ENCODE measurements around the gene ARID3A.

The ARID3A gene

DNA sequence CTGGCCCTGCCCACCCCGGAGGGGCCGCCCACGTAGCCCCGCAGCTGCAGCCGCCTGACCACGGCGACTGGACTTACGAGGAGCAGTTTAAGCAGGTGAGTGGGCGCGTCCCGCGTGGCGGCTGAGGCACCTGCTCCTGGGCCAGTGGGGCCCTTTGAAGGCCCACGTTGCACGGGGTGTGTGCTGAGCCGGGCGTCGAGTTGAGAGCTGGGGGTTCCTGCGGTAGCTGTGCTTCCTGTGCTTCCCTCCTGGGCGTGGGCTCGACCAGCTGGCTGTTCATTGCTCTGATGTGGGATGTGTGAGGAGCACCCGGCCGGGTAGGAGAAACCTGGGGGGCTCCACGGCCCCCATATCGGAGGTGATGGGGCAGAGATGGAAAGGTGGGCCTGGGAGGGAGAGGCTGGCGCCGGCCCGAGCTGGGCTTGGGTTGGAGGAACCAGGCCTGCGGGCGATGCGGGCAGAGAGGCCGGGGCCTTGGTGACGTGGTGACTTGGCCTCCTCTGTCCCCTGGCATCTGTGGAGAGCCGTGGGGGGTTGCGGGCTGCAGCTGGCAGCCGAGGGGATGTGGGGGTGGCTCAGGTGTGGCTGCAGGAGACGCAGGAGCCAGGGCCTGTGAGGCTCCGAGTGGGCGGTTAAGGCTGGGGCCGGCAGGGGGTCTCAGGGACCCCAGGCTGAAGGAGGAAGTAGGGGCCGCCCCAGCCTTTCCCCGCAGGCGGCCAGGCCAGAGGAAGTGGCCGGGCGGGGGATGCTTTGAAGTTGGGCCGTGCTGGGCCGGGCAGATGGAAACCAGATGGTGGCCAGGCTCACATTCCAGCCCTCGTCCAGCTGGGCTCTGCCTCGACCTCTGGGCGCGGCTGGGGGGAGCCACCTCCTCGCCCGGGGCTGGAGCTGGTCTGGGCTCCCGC is 7.1 kb downstream of the ARID3A start:
- peak overlapping the region; percentile 8 for H3K4me3 ChIP-seq (ENCODE audit: low read length)
- no peak overlapping the region for H3K9ac ChIP-seq (ENCODE audit: low read length)
- no peaks in the 10 kb centered on the region for H3K36me3 ChIP-seq (ENCODE audit: control insufficient read depth, insufficient read depth, low read length)
- H3K4me1 ChIP-seq (ENCODE audit: control insufficient read depth, insufficient read depth, low read length), result peaks cover 19% of the 10 kb centered on the region
- H3K27me3 ChIP-seq (ENCODE audit: control insufficient read depth, insufficient read depth, low read length), result no peaks in the 10 kb centered on the region
- peak overlapping the region; percentile 70 for H3K27ac ChIP-seq (ENCODE audit: low read depth, low read length)

DNA sequence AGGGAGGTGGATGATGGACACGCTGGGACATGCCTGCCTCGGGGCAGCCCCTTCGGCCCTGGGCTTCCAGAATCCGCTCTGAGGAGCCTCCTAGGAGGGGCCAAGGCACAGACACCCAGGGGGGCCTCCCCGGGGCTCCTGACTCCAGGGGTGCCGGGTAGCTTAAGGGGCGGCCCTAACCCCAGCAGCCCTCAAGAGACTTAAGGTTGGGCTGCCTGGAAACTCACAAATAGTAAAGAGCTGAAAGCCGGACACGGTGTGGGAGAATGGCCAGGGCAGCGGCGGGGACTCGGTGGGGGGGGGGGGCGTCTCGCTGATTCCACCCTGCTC is 7.7 kb downstream of the ARID3A start:
- Histone ChIP-seq H3K4me1 (ENCODE audit: control insufficient read depth, insufficient read depth, low read length) (peaks cover 19% of the 10 kb centered on the region), H3K4me3 (ENCODE audit: low read length) (no peak overlapping the region), H3K27me3 (ENCODE audit: control insufficient read depth, insufficient read depth, low read length) (no peaks in the 10 kb centered on the region), H3K27ac (ENCODE audit: low read depth, low read length) (peak overlapping the region; percentile 70), H3K36me3 (ENCODE audit: control insufficient read depth, insufficient read depth, low read length) (no peaks in the 10 kb centered on the region), H3K9ac (ENCODE audit: low read length) (no peak overlapping the region)

DNA sequence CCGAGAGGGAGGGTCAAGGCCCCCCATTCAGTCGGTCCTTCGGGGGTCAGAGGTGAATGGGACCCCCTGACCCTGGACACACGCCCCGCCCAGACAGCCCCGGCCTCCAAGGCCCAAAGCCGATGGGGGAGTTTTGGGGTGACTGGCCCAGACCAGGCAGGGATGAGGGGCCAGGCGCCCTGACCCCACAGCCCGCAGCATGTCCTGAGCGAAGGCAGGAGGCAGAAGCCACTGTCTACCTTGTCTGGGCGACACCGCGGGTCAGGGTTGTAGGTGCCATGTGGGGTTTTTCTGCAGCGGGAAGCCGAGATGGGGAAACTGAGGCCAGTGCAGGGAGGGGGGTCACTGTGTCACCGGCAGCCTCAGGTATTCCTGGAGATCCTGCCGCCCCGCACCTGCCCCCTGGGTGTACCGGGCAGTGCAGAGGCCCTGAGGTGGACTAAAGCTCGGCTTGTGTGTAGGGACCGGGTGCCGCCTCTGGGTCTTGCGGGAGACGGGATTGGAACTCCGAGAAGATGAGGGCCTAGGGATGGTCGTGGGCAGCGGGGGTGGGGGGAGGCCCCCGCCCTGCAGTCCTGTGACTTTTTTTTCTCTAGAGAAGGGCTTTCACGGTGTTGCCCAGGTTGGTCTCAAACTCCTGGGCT is 8.5 kb downstream of the ARID3A start:
- no peaks in the 10 kb centered on the region for H3K36me3 ChIP-seq (ENCODE audit: control insufficient read depth, insufficient read depth, low read length)
- no peaks in the 10 kb centered on the region for H3K27me3 ChIP-seq (ENCODE audit: control insufficient read depth, insufficient read depth, low read length)
- no peak overlapping the region for H3K4me3 ChIP-seq (ENCODE audit: low read length)
- H3K27ac ChIP-seq (ENCODE audit: low read depth, low read length), result peak overlapping the region; percentile 74
- no peak overlapping the region for H3K9ac ChIP-seq (ENCODE audit: low read length)
- peaks cover 19% of the 10 kb centered on the region for H3K4me1 ChIP-seq (ENCODE audit: control insufficient read depth, insufficient read depth, low read length)

DNA sequence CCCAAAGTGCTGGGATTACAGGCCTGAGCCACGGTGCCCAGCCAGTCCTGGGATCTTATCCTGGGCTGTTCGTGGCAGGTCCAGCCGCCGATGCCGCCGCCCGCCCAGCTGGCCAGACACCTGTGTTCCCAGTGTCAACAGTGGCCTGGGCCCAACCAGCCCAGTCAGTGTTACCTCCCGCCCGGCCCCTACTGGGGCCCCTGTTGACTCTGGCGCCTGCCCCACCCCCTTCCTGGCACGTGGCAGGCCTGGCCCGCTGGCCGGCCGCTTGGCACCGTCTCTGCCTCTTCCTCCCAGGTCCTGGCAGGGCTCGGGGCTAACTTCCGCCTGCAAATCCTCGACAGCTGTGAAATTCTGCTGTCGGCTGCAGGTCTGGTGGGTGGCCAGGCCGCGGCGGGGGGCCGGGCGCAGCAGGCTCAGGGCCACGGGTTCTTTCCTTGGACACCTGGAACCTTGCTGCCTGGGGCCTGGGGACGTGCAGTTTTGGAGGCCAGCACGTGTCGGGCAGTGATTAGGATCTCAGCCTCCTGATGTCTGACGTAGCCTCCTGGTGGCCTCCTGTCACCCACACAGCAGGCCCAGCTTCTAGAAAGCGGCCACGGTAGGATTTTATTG is 9.1 kb downstream of the ARID3A start:
- H3K4me3 ChIP-seq (ENCODE audit: low read length), result no peak overlapping the region
- H3K9ac ChIP-seq (ENCODE audit: low read length), result no peak overlapping the region
- peak overlapping the region; percentile 74 for H3K27ac ChIP-seq (ENCODE audit: low read depth, low read length)
- peaks cover 19% of the 10 kb centered on the region for H3K4me1 ChIP-seq (ENCODE audit: control insufficient read depth, insufficient read depth, low read length)
- no peaks in the 10 kb centered on the region for H3K36me3 ChIP-seq (ENCODE audit: control insufficient read depth, insufficient read depth, low read length)
- H3K27me3 ChIP-seq (ENCODE audit: control insufficient read depth, insufficient read depth, low read length), result no peaks in the 10 kb centered on the region

DNA sequence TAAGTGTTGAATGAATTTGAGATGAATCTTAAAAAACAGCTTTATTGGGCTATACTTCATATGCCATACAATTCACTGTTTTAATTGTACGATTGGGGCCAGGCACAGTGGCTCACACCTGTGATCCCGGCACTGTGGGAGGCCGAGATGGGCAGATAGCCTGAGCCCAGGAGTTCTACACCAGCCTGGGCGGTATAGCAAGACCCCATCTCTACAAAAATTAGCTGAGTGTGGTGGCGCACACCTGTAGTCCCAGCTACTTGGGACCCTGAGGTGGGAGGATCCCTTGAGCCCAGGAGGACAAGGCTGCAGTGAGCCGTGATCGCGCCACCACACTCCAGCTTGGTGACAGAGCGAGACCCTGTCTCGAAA is 10.3 kb downstream of the ARID3A start:
- H3K4me3 ChIP-seq (ENCODE audit: low read length), result no peak overlapping the region
- H3K27ac ChIP-seq (ENCODE audit: low read depth, low read length), result no peak overlapping the region
- no peaks in the 10 kb centered on the region for H3K27me3 ChIP-seq (ENCODE audit: control insufficient read depth, insufficient read depth, low read length)
- no peaks in the 10 kb centered on the region for H3K36me3 ChIP-seq (ENCODE audit: control insufficient read depth, insufficient read depth, low read length)
- peaks cover 19% of the 10 kb centered on the region for H3K4me1 ChIP-seq (ENCODE audit: control insufficient read depth, insufficient read depth, low read length)
- no peak overlapping the region for H3K9ac ChIP-seq (ENCODE audit: low read length)

DNA sequence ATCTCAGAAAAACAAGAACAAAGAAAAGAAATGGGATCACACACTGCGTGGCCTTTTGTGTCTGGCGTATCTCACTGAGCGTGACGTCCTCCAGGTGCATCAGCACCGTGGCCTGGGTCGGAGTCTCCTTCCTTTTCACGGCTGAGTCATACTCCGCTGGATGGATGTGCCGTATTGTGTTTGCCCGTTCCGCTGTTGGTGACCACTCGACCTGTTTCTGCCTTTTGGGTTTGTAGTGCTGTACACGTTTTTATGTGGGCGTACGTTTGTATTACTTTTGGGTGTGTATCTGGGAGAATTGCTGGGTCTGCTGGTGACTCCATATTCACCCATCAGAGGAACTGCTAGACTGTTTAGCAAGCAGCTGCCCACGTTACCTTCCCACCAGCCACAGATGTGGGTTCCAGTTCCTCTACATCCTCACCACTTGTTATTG is 11.4 kb downstream of the ARID3A start:
- no peaks in the 10 kb centered on the region for H3K36me3 ChIP-seq (ENCODE audit: control insufficient read depth, insufficient read depth, low read length)
- no peaks in the 10 kb centered on the region for H3K27me3 ChIP-seq (ENCODE audit: control insufficient read depth, insufficient read depth, low read length)
- H3K4me1 ChIP-seq (ENCODE audit: control insufficient read depth, insufficient read depth, low read length), result peaks cover 19% of the 10 kb centered on the region
- H3K4me3 ChIP-seq (ENCODE audit: low read length), result no peak overlapping the region
- H3K9ac ChIP-seq (ENCODE audit: low read length), result no peak overlapping the region
- no peak overlapping the region for H3K27ac ChIP-seq (ENCODE audit: low read depth, low read length)

DNA sequence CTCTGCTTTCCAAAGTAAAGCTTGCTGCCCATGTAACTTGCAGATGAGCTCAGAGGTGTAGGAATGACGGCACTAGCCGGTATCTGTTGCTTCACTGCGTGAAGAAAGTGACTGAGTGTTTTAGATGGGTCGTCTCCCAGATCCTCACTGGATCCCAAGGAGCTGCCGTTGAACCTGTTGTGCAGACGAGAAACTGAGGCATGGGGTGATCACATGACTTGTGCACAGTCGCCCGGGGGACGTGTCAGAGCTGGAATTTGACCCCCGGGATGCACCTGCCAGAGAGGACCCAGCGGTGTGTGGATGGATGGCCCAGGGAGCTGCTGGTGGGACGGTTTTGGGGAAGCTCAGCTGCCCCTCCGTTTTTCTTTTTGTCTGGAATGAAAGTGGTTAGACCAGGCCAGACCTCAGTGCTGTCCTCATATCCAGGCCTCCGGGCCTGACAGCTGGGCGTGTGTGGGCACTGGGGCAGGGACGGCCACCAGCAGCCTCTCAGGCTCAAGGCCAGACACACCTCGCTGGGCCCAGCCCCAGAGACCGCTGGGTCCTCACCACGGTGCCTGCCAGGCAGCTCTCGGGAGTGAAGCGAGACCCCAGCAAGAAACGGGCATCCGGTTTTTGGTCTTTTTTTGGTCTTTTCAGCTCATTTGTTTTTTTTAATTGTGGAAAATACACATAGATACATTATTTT is 12.5 kb downstream of the ARID3A start:
- H3K27me3 ChIP-seq (ENCODE audit: control insufficient read depth, insufficient read depth, low read length), result no peaks in the 10 kb centered on the region
- no peak overlapping the region for H3K27ac ChIP-seq (ENCODE audit: low read depth, low read length)
- H3K4me3 ChIP-seq (ENCODE audit: low read length), result no peak overlapping the region
- no peak overlapping the region for H3K9ac ChIP-seq (ENCODE audit: low read length)
- H3K4me1 ChIP-seq (ENCODE audit: control insufficient read depth, insufficient read depth, low read length), result peaks cover 14% of the 10 kb centered on the region
- no peaks in the 10 kb centered on the region for H3K36me3 ChIP-seq (ENCODE audit: control insufficient read depth, insufficient read depth, low read length)

DNA sequence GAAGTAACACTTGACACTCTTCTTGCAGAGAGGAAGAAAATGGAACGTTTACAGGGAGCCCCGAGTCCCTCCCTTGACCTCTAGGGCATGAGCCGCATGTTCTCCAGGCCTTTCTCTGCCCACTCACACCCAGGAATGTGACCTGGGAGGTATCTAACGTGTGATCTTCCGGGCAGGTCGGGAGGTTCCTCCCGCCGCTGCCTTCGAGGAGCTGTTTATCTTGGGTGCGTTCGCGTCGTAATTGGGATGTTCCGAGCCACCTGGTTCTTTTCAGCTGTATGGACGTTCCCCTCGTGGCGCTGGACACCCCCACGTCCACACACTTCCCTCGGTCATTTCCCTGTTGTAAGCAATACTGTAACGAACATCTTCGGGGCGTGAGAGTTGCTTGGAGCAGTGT is 13.6 kb downstream of the ARID3A start:
- Histone ChIP-seq H3K9ac (ENCODE audit: low read length) (no peak overlapping the region), H3K4me3 (ENCODE audit: low read length) (no peak overlapping the region), H3K4me1 (ENCODE audit: control insufficient read depth, insufficient read depth, low read length) (peaks cover 7% of the 10 kb centered on the region), H3K27me3 (ENCODE audit: control insufficient read depth, insufficient read depth, low read length) (no peaks in the 10 kb centered on the region), H3K36me3 (ENCODE audit: control insufficient read depth, insufficient read depth, low read length) (no peaks in the 10 kb centered on the region), H3K27ac (ENCODE audit: low read depth, low read length) (no peak overlapping the region)

DNA sequence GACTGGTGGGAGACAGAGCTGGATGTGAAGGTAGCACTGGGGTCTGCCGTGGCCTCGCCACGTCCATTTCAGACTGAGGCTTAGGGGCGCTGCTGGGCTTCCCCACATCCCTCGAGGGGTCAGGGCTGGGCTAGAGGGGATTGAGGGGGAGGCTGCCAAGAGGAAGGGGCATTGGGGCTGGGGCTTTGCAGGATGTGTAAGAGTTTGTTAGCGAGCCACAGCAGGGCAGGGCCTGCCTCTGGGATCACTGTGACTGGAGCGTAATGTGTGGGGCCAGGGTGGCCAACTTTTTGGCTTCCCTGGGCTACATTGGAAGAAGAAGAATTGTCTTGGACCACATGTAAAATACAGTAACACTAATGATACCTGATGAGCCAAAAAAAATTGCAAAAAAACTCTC is 14.1 kb downstream of the ARID3A start:
- Histone ChIP-seq H3K4me1 (ENCODE audit: control insufficient read depth, insufficient read depth, low read length) (peaks cover 5% of the 10 kb centered on the region), H3K9ac (ENCODE audit: low read length) (no peak overlapping the region), H3K4me3 (ENCODE audit: low read length) (no peak overlapping the region), H3K27ac (ENCODE audit: low read depth, low read length) (peak overlapping the region; percentile 68), H3K27me3 (ENCODE audit: control insufficient read depth, insufficient read depth, low read length) (no peaks in the 10 kb centered on the region), H3K36me3 (ENCODE audit: control insufficient read depth, insufficient read depth, low read length) (no peaks in the 10 kb centered on the region)

DNA sequence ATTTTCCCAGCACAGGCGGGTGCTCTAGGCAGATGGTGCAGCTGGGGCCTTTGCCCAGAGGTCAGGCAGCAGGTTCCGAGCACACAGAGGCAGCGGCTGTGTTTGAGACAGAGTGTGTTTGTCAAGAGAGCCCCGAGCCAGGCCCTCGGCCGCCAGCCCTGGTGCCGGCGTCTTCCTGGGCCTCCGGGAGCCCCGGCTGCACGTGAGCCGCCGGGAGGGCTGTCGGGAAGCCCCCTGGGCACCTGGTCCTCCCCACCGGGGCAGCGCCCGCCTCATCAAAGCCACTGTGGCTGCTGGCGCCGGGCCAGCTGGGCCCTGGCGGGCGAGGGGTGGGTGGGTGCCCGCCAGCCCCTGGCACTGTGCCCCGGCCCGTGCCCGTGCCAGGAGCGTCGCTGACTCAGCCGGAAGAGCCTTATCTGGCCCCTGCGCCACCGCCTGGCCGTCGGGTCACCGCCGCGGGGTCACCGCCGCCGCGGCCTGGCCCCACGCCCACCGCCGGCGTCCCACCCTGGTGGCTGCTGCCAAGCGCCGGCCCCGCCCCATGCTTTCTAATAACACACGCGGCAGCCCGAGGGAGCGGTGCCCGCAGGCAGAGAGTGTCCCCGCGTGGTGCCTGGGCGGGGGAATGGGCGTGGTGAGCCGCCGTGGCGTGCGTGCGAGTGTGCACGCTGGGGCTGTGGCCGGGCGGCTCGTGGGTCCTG is 14.9 kb downstream of the ARID3A start:
- H3K4me3 ChIP-seq (ENCODE audit: low read length), result peak overlapping the region; percentile 61
- no peak overlapping the region for H3K9ac ChIP-seq (ENCODE audit: low read length)

DNA sequence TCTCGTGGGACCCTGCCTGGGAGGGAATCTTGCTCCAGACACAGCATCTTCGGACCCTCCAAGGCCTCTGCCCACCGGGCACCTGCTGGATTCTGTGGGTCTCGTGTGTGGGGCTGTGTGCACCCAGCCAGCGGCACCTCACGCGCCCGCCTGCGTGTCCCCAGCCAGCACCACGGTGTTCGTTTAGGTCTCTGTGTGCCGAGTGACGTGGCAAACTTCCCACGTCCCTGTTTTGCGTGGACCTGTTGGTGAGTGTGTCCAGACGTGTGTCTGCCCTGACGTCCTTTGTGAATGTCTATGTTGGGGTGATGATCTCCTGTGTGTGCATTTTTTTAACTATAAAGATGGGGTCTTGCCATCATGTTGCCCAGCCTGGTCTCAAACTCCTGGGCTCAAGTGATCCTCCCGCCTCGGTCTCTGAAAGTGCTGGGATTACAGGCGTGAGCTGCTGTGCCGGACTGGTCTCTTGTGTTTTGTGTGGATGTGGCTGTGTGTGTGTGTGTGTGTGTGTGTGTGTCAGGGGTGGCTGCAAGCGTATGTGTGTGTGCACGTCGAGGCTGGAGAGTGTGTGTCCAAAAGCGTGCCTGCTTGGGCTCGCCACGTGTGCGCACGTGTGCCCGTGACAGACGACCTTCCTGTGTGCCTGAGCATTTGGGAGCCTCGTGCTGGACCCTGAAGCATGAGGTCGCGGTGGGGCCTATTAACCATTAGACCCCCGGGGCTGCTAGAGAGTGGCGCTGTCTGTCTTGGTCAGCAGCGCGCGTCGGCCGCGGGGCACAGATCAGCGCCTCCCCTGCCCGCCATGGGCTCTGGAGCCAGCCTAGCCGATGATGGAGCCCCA is 15.7 kb downstream of the ARID3A start:
- Histone ChIP-seq H3K4me3 (ENCODE audit: low read length) (peak overlapping the region; percentile 61), H3K9ac (ENCODE audit: low read length) (no peak overlapping the region), H3K27me3 (ENCODE audit: control insufficient read depth, insufficient read depth, low read length) (no peaks in the 10 kb centered on the region), H3K4me1 (ENCODE audit: control insufficient read depth, insufficient read depth, low read length) (no peaks in the 10 kb centered on the region), H3K27ac (ENCODE audit: low read depth, low read length) (peak overlapping the region; percentile 68), H3K36me3 (ENCODE audit: control insufficient read depth, insufficient read depth, low read length) (no peaks in the 10 kb centered on the region)

More for the DNA sequence above, 14.9 kb downstream of the ARID3A start:
- Histone ChIP-seq H3K36me3 (ENCODE audit: control insufficient read depth, insufficient read depth, low read length) (no peaks in the 10 kb centered on the region), H3K27ac (ENCODE audit: low read depth, low read length) (peak overlapping the region; percentile 68), H3K4me1 (ENCODE audit: control insufficient read depth, insufficient read depth, low read length) (no peaks in the 10 kb centered on the region), H3K27me3 (ENCODE audit: control insufficient read depth, insufficient read depth, low read length) (no peaks in the 10 kb centered on the region)

Measured in rectal smooth muscle tissue (tissue), 1 donor.